ENCODE data around the gene RPP30. TPM values are rescaled to one million over a fixed set of nuclear protein-coding genes. Genes with fewer than 3 reads are reported as not detected.

RPP30 gene
- total RNA-seq, 2 experiments from 2014 or later: 55.8 to 56.8 TPM

DNA sequence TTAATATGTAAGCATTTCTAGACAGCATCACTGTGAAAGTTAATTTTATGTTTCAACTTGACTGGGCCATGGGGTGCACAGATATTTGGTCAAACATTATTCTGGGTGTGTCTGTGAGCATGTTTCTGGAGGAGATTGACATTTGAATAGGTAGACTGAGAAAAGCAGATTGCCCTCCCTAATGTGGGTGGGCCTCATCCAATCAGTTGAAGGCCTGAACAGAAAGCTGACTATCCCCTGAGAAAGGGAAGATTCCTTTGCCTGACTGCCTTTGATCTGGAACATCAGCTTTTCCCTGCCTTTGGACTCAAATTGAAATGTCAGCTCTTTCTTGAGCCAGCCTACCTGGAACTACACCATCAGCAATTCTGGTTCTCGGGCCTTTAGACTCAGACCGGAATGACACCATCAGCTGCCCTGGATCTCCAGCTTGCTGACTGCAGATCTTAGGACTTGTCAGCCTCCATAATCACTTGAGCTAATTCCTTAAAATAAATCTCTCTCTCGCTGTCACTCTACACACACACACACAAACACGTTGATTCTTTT is 5.7 kb upstream of the RPP30 start:
- no peak for DNase-seq
- peaks cover 49% of the 10 kb centered on the region for H3K27me3 Mint-ChIP-seq

DNA sequence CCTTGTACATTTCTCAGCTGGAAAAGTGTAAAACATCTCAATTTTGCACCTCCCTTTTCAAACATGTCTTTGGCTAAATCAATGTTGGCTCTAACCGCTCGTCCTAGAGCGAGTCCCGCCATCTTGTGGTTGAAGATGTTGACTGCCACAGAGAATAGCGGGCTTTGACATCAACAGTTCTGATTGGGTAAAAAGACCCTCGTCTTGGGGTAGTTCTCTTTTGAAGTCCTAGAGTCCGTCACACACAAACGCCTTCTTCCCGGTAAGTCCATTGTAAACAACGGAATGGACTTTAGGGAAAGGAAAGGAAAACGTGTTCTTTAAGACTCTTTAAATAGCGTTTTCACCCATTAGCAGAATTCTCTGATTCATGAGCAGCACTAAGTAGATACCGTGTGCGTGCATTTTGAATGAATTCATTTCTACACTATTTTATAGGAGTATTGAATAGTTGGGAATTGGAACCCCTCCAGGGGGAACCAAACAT is 452 bp upstream of the RPP30 start:
- ATAC-seq: peak; percentile 64

More for the DNA sequence above, 5.7 kb upstream of the RPP30 start:
- POLR2A ChIA-PET: no interaction called here
- H3K4me3 Mint-ChIP-seq: no peak overlapping the region
- TF ChIP-seq, protein P1, sequence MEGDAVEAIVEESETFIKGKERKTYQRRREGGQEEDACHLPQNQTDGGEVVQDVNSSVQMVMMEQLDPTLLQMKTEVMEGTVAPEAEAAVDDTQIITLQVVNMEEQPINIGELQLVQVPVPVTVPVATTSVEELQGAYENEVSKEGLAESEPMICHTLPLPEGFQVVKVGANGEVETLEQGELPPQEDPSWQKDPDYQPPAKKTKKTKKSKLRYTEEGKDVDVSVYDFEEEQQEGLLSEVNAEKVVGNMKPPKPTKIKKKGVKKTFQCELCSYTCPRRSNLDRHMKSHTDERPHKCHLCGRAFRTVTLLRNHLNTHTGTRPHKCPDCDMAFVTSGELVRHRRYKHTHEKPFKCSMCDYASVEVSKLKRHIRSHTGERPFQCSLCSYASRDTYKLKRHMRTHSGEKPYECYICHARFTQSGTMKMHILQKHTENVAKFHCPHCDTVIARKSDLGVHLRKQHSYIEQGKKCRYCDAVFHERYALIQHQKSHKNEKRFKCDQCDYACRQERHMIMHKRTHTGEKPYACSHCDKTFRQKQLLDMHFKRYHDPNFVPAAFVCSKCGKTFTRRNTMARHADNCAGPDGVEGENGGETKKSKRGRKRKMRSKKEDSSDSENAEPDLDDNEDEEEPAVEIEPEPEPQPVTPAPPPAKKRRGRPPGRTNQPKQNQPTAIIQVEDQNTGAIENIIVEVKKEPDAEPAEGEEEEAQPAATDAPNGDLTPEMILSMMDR (IDR thresholded peaks at IDR 0.05): no peak
- no peak for ATAC-seq
- H3K9me3 Mint-ChIP-seq: peaks cover 4% of the 10 kb centered on the region
- H3K4me1 Mint-ChIP-seq (ENCODE audit: low read depth): peaks cover 3% of the 10 kb centered on the region
- H3K27ac Mint-ChIP-seq: no peak overlapping the region
- no peaks in the 10 kb centered on the region for H3K36me3 Mint-ChIP-seq (ENCODE audit: low read depth)
- CTCF ChIA-PET: interaction anchor here (0.9 to 5.6 kb wide), 7 partner anchors 8 to 141 kb away, joined by 3 to 56 read pairs (median 3); partner anchors contain the start of gene HTR7
- intact Hi-C loops (cut with micrococcal nuclease): no loop called here

DNA sequence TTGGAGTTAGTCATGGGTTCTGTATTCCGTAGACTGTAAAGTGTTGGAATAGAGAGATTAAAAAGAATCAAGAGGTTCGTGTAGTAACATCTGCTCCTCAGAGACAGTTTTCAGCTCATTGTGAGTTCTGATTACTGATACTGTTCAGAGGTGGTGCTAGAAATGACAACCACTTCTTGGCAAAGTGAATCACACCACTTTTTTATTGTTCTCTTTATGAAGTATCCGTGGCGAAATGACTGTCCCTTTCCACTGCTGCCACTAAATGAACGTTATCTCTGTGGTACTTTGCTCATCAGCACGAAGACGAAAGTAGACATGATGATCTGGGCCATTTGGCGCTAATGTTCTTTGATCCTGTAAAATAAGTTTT is 860 bp downstream of the RPP30 start:
- TF ChIP-seq, protein P1 (IDR thresholded peaks at IDR 0.05): no peak
- peaks cover 20% of the 10 kb centered on the region for H3K27me3 Mint-ChIP-seq
- H3K27ac Mint-ChIP-seq: peak overlapping the region; percentile 94
- H3K4me3 Mint-ChIP-seq: peak overlapping the region; percentile 96
- intact Hi-C loops (cut with micrococcal nuclease): no loop called here
- peak; percentile 61 for DNase-seq
- ATAC-seq: peak; percentile 40
- POLR2A ChIA-PET: interaction anchor here (0.9 to 1.4 kb wide), 3 partner anchors 16 to 291 kb away, joined by 3 to 5 read pairs (median 3); no protein-coding TSS in a partner anchor
- H3K9me3 Mint-ChIP-seq: peaks cover 4% of the 10 kb centered on the region
- H3K36me3 Mint-ChIP-seq (ENCODE audit: low read depth): peaks cover 11% of the 10 kb centered on the region
- CTCF ChIA-PET: interaction anchor here (1.0 to 1.9 kb wide), 6 partner anchors 10 to 377 kb away, joined by 3 to 10 read pairs (median 3); partner anchors contain the start of gene HTR7
- peaks cover 25% of the 10 kb centered on the region for H3K4me1 Mint-ChIP-seq (ENCODE audit: low read depth)

More for the DNA sequence above, 452 bp upstream of the RPP30 start:
- H3K36me3 Mint-ChIP-seq (ENCODE audit: low read depth): peaks cover 4% of the 10 kb centered on the region
- peaks cover 25% of the 10 kb centered on the region for H3K27me3 Mint-ChIP-seq
- peak overlapping the region; percentile 94 for H3K27ac Mint-ChIP-seq
- peak; percentile 70 for DNase-seq
- CTCF ChIA-PET: interaction anchor here (0.7 to 2.1 kb wide), 11 partner anchors 8 to 379 kb away, joined by 3 to 10 read pairs (median 3); partner anchors contain the start of gene HTR7
- POLR2A ChIA-PET: interaction anchor here (1.0 kb wide), 1 partner anchor 14 kb away, joined by 3 read pairs; no protein-coding TSS in a partner anchor
- intact Hi-C loops (cut with micrococcal nuclease): no loop called here
- peak overlapping the region; percentile 96 for H3K4me3 Mint-ChIP-seq
- TF ChIP-seq, protein P1 (IDR thresholded peaks at IDR 0.05): peak; percentile 60
- H3K4me1 Mint-ChIP-seq (ENCODE audit: low read depth): peaks cover 25% of the 10 kb centered on the region
- H3K9me3 Mint-ChIP-seq: peaks cover 4% of the 10 kb centered on the region

DNA sequence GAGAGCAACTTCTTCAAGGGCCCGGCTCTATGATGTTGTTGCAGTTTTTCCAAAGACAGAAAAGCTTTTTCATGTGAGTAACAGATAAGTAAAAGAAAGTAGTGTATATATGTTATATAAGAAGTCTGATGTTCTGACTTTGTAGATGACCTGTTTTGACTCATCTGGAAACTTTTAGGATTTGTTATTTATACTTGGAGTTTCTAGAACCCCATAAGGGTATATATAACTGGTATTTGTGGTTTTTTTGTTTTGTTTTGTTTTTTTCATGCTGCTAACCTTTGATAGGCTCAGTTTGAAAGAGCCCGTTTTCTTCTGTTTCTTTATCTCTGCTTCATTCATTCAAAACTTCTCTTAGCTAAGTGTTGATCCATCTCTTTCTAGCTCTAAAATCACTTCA is 7.3 kb downstream of the RPP30 start:
- no peak overlapping the region for H3K27ac Mint-ChIP-seq
- TF ChIP-seq, protein P1 (IDR thresholded peaks at IDR 0.05): no peak
- H3K4me3 Mint-ChIP-seq: no peak overlapping the region
- POLR2A ChIA-PET: interaction anchor here (1.3 kb wide), 1 partner anchor 11 kb away, joined by 3 read pairs; no protein-coding TSS in a partner anchor
- intact Hi-C loops (cut with micrococcal nuclease): no loop called here
- H3K4me1 Mint-ChIP-seq (ENCODE audit: low read depth): peaks cover 6% of the 10 kb centered on the region
- no peaks in the 10 kb centered on the region for H3K27me3 Mint-ChIP-seq
- ATAC-seq: no peak
- H3K9me3 Mint-ChIP-seq: no peaks in the 10 kb centered on the region
- no peak for DNase-seq
- H3K36me3 Mint-ChIP-seq (ENCODE audit: low read depth): peaks cover 29% of the 10 kb centered on the region
- CTCF ChIA-PET: interaction anchor here (0.6 to 3.0 kb wide), 19 partner anchors 9 to 456 kb away, joined by 3 to 18 read pairs (median 4); partner anchors contain the start of gene HTR7

Data from activated CD8-positive, alpha-beta T cell treated with anti-CD3 and anti-CD28 coated beads for 36 hours (primary cell).